ENCODE results near the gene LYRM4.

LYRM4 gene

DNA sequence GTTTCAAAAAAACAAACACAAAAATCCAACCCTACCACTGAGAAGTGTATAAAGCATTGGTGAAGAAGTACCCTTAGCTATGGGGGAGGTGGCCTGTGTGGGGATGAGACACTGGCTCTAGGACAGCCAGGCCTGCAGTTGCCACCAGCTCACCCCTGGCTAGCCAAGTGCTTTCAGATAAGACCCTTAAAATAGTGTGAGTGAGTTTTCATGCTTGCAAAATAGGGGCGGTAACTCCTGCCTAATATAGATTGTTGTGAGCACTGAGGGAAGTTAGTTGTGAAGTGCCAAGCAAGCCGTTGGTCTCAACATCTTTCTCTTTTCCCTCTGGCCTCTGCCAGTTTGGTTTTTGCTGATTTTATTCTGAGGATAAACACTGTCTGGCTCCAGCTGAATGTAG, 164.3 kb downstream of the LYRM4 start:
- Histone ChIP-seq H3K4me1 (ENCODE audit: control insufficient read depth, insufficient read depth, low read depth, low read length) (peaks cover 13% of the 10 kb centered on the region), H3K27me3 (ENCODE audit: control insufficient read depth in 1 of 2, insufficient read depth in 1 of 2, low read length in 2 of 2) (peaks cover 0 to 4% of the 10 kb centered on the region in 2 experiments), H4K91ac (ENCODE audit: low read length) (no peak overlapping the region), H3K9me3 (ENCODE audit: control insufficient read depth, low read length) (no peaks in the 10 kb centered on the region), H4K8ac (ENCODE audit: low read length) (peak overlapping the region; percentile 27), H3K27ac (ENCODE audit: low read length, poor library complexity, severe bottlenecking) (no peak overlapping the region), H3K36me3 (ENCODE audit: control insufficient read depth in 1 of 2, insufficient read depth in 2 of 2, low read depth in 1 of 2, low read length in 2 of 2) (peaks cover 0 to 3% of the 10 kb centered on the region in 2 experiments), H3K79me1 (replicated peaks; ENCODE audit: low read length, poor library complexity, severe bottlenecking) (no peaks in the 10 kb centered on the region), H2AFZ (ENCODE audit: low read depth, low read length) (no peak overlapping the region), H2AK5ac (ENCODE audit: low read length, severe bottlenecking) (peak overlapping the region; percentile 75), H3K23ac (ENCODE audit: low read length in 2 of 2) (no peak overlapping the region), H3K14ac (ENCODE audit: low read length in 2 of 2) (no peak overlapping the region), H2BK12ac (ENCODE audit: low read length in 2 of 2) (peak overlapping the region in 1 of 2 experiments; percentile 49), H2BK15ac (ENCODE audit: low read depth, poor library complexity, severe bottlenecking) (no peak overlapping the region), H3K4me3 (ENCODE audit: insufficient read depth in 1 of 2, low read depth in 1 of 2, low read length in 2 of 2) (no peak overlapping the region), H3K18ac (ENCODE audit: low read depth in 1 of 2, low read length in 2 of 2) (peak overlapping the region in 1 of 2 experiments; percentile 47), H2BK5ac (ENCODE audit: low read depth, low read length, poor library complexity, severe bottlenecking) (no peak overlapping the region), H3K4me2 (ENCODE audit: low read length, poor library complexity, severe bottlenecking) (no peak overlapping the region), H3K4ac (ENCODE audit: low read depth in 1 of 2, low read length in 2 of 2) (no peak overlapping the region), H3K9ac (ENCODE audit: low read length) (no peak overlapping the region), H2BK120ac (ENCODE audit: low read depth, low read length) (no peak overlapping the region)
- 80% methylated on average over 2 of the region's 2 CpGs for WGBS
- no peak for DNase-seq

DNA sequence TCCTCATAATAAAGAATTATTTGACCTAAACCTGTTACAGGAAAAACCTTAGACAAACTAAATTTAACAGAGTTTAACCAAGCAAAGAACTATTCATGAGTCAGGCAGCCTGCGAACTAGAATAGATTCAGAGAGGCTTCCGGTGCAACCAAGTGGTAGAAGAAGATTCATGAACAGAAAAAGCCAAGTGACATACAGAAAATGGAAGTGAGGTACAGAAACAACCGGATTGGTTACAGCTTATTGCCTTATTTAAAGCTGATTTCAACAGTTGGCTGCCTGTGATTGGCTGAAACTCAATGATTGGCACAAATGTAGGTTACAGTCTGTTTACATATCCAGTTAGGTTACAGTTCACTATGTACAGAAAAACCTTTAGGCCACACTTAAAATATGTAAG, 165.5 kb downstream of the LYRM4 start:
- no peak overlapping the region for H3K4ac ChIP-seq (ENCODE audit: low read depth in 1 of 2, low read length in 2 of 2)
- H3K4me1 ChIP-seq (ENCODE audit: control insufficient read depth, insufficient read depth, low read depth, low read length): peaks cover 13% of the 10 kb centered on the region
- H3K4me2 ChIP-seq (ENCODE audit: low read length, poor library complexity, severe bottlenecking): no peak overlapping the region
- H3K9me3 ChIP-seq (ENCODE audit: control insufficient read depth, low read length): no peaks in the 10 kb centered on the region
- no peak overlapping the region for H3K18ac ChIP-seq (ENCODE audit: low read depth in 1 of 2, low read length in 2 of 2)
- WGBS: 39% methylated on average over 3 of the region's 3 CpGs
- no peak overlapping the region for H4K91ac ChIP-seq (ENCODE audit: low read length)
- H2BK5ac ChIP-seq (ENCODE audit: low read depth, low read length, poor library complexity, severe bottlenecking): no peak overlapping the region
- H2BK120ac ChIP-seq (ENCODE audit: low read depth, low read length): no peak overlapping the region
- no peak overlapping the region for H2AK5ac ChIP-seq (ENCODE audit: low read length, severe bottlenecking)
- H3K27me3 ChIP-seq (ENCODE audit: control insufficient read depth in 1 of 2, insufficient read depth in 1 of 2, low read length in 2 of 2): peaks cover 0 to 4% of the 10 kb centered on the region in 2 experiments
- peak; percentile 74 for DNase-seq
- H3K27ac ChIP-seq (ENCODE audit: low read length, poor library complexity, severe bottlenecking): peak overlapping the region; percentile 77
- H4K8ac ChIP-seq (ENCODE audit: low read length): no peak overlapping the region
- peak overlapping the region; percentile 43 for H3K9ac ChIP-seq (ENCODE audit: low read length)
- no peak overlapping the region for H3K23ac ChIP-seq (ENCODE audit: low read length in 2 of 2)
- H3K36me3 ChIP-seq (ENCODE audit: control insufficient read depth in 1 of 2, insufficient read depth in 2 of 2, low read depth in 1 of 2, low read length in 2 of 2): peaks cover 0 to 3% of the 10 kb centered on the region in 2 experiments
- no peak overlapping the region for H2BK12ac ChIP-seq (ENCODE audit: low read length in 2 of 2)
- no peak overlapping the region for H3K4me3 ChIP-seq (ENCODE audit: insufficient read depth in 1 of 2, low read depth in 1 of 2, low read length in 2 of 2)
- no peaks in the 10 kb centered on the region for H3K79me1 ChIP-seq (replicated peaks; ENCODE audit: low read length, poor library complexity, severe bottlenecking)
- no peak overlapping the region for H2AFZ ChIP-seq (ENCODE audit: low read depth, low read length)
- H2BK15ac ChIP-seq (ENCODE audit: low read depth, poor library complexity, severe bottlenecking): no peak overlapping the region
- H3K14ac ChIP-seq (ENCODE audit: low read length in 2 of 2): no peak overlapping the region

DNA sequence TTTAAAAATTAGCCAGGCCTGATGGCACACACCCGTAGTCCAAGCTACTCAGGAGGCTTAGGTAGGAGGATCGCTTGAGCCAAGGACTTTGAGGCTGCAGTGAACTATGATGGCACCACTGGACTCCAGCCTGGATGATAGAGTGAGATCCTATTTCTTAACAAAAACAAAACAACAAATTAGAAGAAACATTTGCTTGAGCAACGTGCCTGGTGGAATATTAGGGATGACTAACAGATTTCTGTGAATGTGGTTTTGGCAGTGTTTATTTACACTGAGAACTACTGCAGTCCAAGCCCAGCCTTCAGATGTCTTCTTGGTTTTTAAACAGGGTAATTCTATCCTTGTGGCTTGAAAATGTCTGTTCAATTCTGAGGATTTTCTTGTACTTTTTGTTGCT, 166.4 kb downstream of the LYRM4 start:
- Histone ChIP-seq H3K18ac (ENCODE audit: low read depth in 1 of 2, low read length in 2 of 2) (no peak overlapping the region), H3K14ac (ENCODE audit: low read length in 2 of 2) (no peak overlapping the region), H2BK15ac (ENCODE audit: low read depth, poor library complexity, severe bottlenecking) (no peak overlapping the region), H3K27ac (ENCODE audit: low read length, poor library complexity, severe bottlenecking) (peak overlapping the region; percentile 77), H4K91ac (ENCODE audit: low read length) (no peak overlapping the region), H3K4me3 (ENCODE audit: insufficient read depth in 1 of 2, low read depth in 1 of 2, low read length in 2 of 2) (no peak overlapping the region), H2BK120ac (ENCODE audit: low read depth, low read length) (no peak overlapping the region), H2BK5ac (ENCODE audit: low read depth, low read length, poor library complexity, severe bottlenecking) (no peak overlapping the region), H3K4me1 (ENCODE audit: control insufficient read depth, insufficient read depth, low read depth, low read length) (peaks cover 13% of the 10 kb centered on the region), H2AFZ (ENCODE audit: low read depth, low read length) (no peak overlapping the region), H4K8ac (ENCODE audit: low read length) (no peak overlapping the region), H3K4me2 (ENCODE audit: low read length, poor library complexity, severe bottlenecking) (no peak overlapping the region), H3K23ac (ENCODE audit: low read length in 2 of 2) (no peak overlapping the region), H3K9me3 (ENCODE audit: control insufficient read depth, low read length) (no peaks in the 10 kb centered on the region), H3K79me1 (replicated peaks; ENCODE audit: low read length, poor library complexity, severe bottlenecking) (no peaks in the 10 kb centered on the region), H2BK12ac (ENCODE audit: low read length in 2 of 2) (no peak overlapping the region), H2AK5ac (ENCODE audit: low read length, severe bottlenecking) (no peak overlapping the region), H3K27me3 (ENCODE audit: control insufficient read depth in 1 of 2, insufficient read depth in 1 of 2, low read length in 2 of 2) (peaks cover 0 to 4% of the 10 kb centered on the region in 2 experiments), H3K9ac (ENCODE audit: low read length) (peak overlapping the region; percentile 43), H3K4ac (ENCODE audit: low read depth in 1 of 2, low read length in 2 of 2) (no peak overlapping the region), H3K36me3 (ENCODE audit: control insufficient read depth in 1 of 2, insufficient read depth in 2 of 2, low read depth in 1 of 2, low read length in 2 of 2) (peaks cover 0 to 3% of the 10 kb centered on the region in 2 experiments)
- WGBS: 40% methylated on average over 3 of the region's 3 CpGs
- peak; percentile 91 for DNase-seq

DNA sequence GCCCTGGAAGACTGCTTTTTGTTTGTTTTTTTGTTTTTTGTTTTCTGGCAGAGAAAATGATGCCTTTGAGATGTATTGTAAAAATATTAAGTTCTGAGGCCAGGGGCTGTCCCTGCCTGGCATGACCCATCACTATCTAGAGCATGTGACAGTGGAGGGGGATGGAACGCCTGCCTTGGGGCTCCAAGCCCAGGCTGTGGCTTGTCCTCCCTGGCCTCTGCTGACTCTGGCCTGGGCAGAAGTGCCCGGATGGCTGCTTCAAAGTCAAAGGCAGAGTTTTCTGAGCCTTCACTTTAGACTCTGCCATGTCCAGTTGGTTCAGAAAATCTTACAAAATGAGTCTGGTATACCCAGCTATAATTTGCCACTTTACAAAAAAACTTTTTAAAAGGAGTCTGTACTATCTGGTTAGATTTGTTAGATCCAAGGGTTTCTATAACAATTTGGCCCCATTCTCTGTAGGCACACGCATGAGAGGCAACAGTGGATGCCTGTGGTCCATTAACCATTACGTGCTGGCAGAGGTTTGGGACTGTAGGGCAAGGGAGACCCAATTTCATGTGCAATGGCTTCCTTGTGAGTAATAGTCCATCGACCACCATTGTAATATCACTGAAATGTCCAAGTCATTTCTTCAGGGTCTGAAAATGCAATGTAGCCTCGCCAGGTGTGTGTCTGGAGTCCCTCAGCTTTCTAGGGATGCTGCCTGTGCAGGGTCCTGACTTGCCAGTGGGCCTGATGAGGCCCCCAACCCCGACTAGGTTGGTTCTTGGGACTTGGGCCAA, 167.3 kb downstream of the LYRM4 start:
- Histone ChIP-seq H3K4me1 (ENCODE audit: control insufficient read depth, insufficient read depth, low read depth, low read length) (peaks cover 13% of the 10 kb centered on the region), H3K4ac (ENCODE audit: low read depth in 1 of 2, low read length in 2 of 2) (no peak overlapping the region), H3K9me3 (ENCODE audit: control insufficient read depth, low read length) (no peaks in the 10 kb centered on the region), H2AFZ (ENCODE audit: low read depth, low read length) (no peak overlapping the region), H3K23ac (ENCODE audit: low read length in 2 of 2) (peak overlapping the region in 1 of 2 experiments; percentile 50), H2BK5ac (ENCODE audit: low read depth, low read length, poor library complexity, severe bottlenecking) (no peak overlapping the region), H4K8ac (ENCODE audit: low read length) (no peak overlapping the region), H3K9ac (ENCODE audit: low read length) (no peak overlapping the region), H3K14ac (ENCODE audit: low read length in 2 of 2) (no peak overlapping the region), H3K4me2 (ENCODE audit: low read length, poor library complexity, severe bottlenecking) (no peak overlapping the region), H3K27ac (ENCODE audit: low read length, poor library complexity, severe bottlenecking) (no peak overlapping the region), H3K27me3 (ENCODE audit: control insufficient read depth in 1 of 2, insufficient read depth in 1 of 2, low read length in 2 of 2) (peaks cover 0 to 4% of the 10 kb centered on the region in 2 experiments), H2BK15ac (ENCODE audit: low read depth, poor library complexity, severe bottlenecking) (peak overlapping the region; percentile 88), H2AK5ac (ENCODE audit: low read length, severe bottlenecking) (peak overlapping the region; percentile 89), H4K91ac (ENCODE audit: low read length) (peak overlapping the region; percentile 78), H3K36me3 (ENCODE audit: control insufficient read depth in 1 of 2, insufficient read depth in 2 of 2, low read depth in 1 of 2, low read length in 2 of 2) (peaks cover 0 to 3% of the 10 kb centered on the region in 2 experiments), H2BK12ac (ENCODE audit: low read length in 2 of 2) (peak overlapping the region in 1 of 2 experiments; percentile 96), H3K4me3 (ENCODE audit: insufficient read depth in 1 of 2, low read depth in 1 of 2, low read length in 2 of 2) (no peak overlapping the region), H3K18ac (ENCODE audit: low read depth in 1 of 2, low read length in 2 of 2) (peak overlapping the region; percentile 41 to 80), H2BK120ac (ENCODE audit: low read depth, low read length) (peak overlapping the region; percentile 67), H3K79me1 (replicated peaks; ENCODE audit: low read length, poor library complexity, severe bottlenecking) (no peaks in the 10 kb centered on the region)
- no peak for DNase-seq
- 90% methylated on average over 7 of the region's 7 CpGs for WGBS

Data from mesenchymal stem cell (in vitro differentiated cells and primary cell).